Keratinocyte (primary cell): ENCODE data around the gene RAB3GAP2. TPM values are rescaled to one million over a fixed set of nuclear protein-coding genes. Genes with fewer than 3 reads are reported as not detected.
"Not testable (repeated sequence)": the region's sequence is repeated elsewhere in the genome, so short reads cannot be mapped to it uniquely, and the experiment has no call there.

Experiments
- DNase-seq: peaks from one replicate; pipeline ENCODE4 v3.0.0-alpha.2; 2011; ENCODE audit warnings: low read depth, missing footprints, low spot score
- FAIRE-seq: peaks from 2 replicates; lab custom pipeline; 2011; peaks lifted over from hg19 to GRCh38; lab: Jason Lieb, UNC
- H2AFZ ChIP-seq: 2 replicates; pipeline ENCODE4 v1.6.0; 2012; ENCODE audit warnings: low read length, control low read depth, inconsistent platforms; ENCODE audit not compliant: control insufficient read depth
- H3K27ac ChIP-seq: 2 replicates; pipeline ENCODE4 v1.5.1; 2011; ENCODE audit warnings: low read length; ENCODE audit not compliant: control insufficient read depth, insufficient read depth
- H3K27me3 ChIP-seq: 3 replicates; pipeline ENCODE4 v1.6.0; 2011; ENCODE audit warnings: low read length; ENCODE audit not compliant: control insufficient read depth, insufficient read depth; ENCODE audit errors: extremely low read depth
- H3K36me3 ChIP-seq, 2 experiments: 2 replicates in 1 of 2; 3 replicates in 1 of 2; pipeline ENCODE4 v1.5.1; 2011; ENCODE audit warnings: low read length in 2 of 2, mild to moderate bottlenecking in 1 of 2; ENCODE audit not compliant: control insufficient read depth in 2 of 2, insufficient read depth in 2 of 2; ENCODE audit errors: extremely low read depth in 1 of 2
- H3K4me1 ChIP-seq: 3 replicates; pipeline ENCODE4 v1.5.1; 2011; ENCODE audit warnings: low read length; ENCODE audit not compliant: control insufficient read depth, insufficient read depth; ENCODE audit errors: extremely low read depth
- H3K4me2 ChIP-seq: 3 replicates; pipeline ENCODE4 v1.6.0; 2011; ENCODE audit warnings: low read depth, low read length; ENCODE audit not compliant: control insufficient read depth, insufficient read depth; ENCODE audit errors: extremely low read depth
- H3K4me3 ChIP-seq, 3 experiments: fragments of 200-600 bp in 1 of 3; sonication (generic) in 1 of 3; 2 replicates in 2 of 3; 3 replicates in 1 of 3; pipeline ENCODE4 v1.5.1; 2011 to 2016; ENCODE audit warnings: low read length in 3 of 3, mild to moderate bottlenecking in 3 of 3, control low read depth in 2 of 3, inconsistent platforms in 1 of 3, low read depth in 1 of 3, mixed read lengths in 1 of 3, mixed run types in 1 of 3, moderate library complexity in 1 of 3; ENCODE audit not compliant: control insufficient read depth in 2 of 3, insufficient read depth in 2 of 3; ENCODE audit errors: extremely low read depth in 1 of 3
- H3K79me2 ChIP-seq: 2 replicates; pipeline ENCODE4 v1.6.0; 2012; ENCODE audit warnings: low read length; ENCODE audit not compliant: control insufficient read depth, insufficient read depth
- H3K9ac ChIP-seq: 3 replicates; pipeline ENCODE4 v1.6.0; 2011; ENCODE audit warnings: low read length; ENCODE audit not compliant: control insufficient read depth, insufficient read depth; ENCODE audit errors: extremely low read depth
- H3K9me1 ChIP-seq: 3 replicates; pipeline ENCODE4 v1.6.0; 2011; ENCODE audit warnings: low read length; ENCODE audit not compliant: control insufficient read depth, insufficient read depth; ENCODE audit errors: extremely low read depth
- H3K9me3 ChIP-seq: 2 replicates; pipeline ENCODE4 v1.5.1; 2012; ENCODE audit warnings: low read depth, low read length; ENCODE audit not compliant: control insufficient read depth
- H4K20me1 ChIP-seq: 3 replicates; pipeline ENCODE4 v1.6.0; 2011; ENCODE audit warnings: low read length; ENCODE audit not compliant: control insufficient read depth, insufficient read depth; ENCODE audit errors: extremely low read depth
- CTCF ChIP-seq, 3 experiments: IDR thresholded peaks in 1 of 3; conservative IDR thresholded peaks in 1 of 3; optimal IDR thresholded peaks in 1 of 3; 2 replicates in 2 of 3; 3 replicates in 1 of 3; pipeline versions ENCODE3 to v1.5.1; 2011; ENCODE audit warnings: low read length in 3 of 3, mild to moderate bottlenecking in 3 of 3, moderate library complexity in 2 of 3, control low read depth in 1 of 3, inconsistent platforms in 1 of 3; ENCODE audit not compliant: insufficient read depth in 2 of 3; ENCODE audit errors: extremely low read depth in 1 of 3
- EZH2 ChIP-seq: IDR thresholded peaks from one replicate; pipeline ENCODE4 v1.6.1; 2012; ENCODE audit warnings: inconsistent platforms, mild to moderate bottlenecking, low read length, moderate library complexity
- dilution Hi-C: fragments of 300-500 bp; cut with MboI; formaldehyde crosslinking; loops from one replicate; pipeline ENCODE4 v1.7.0; 2020; ENCODE audit warnings: low sequenced_read_pairs; ENCODE audit not compliant: extremely low pct_ligation_motif_present
- polyA plus RNA-seq, 5 experiments: library from polyadenylated mRNA; depleted of rRNA in 3 of 5; stranded (reverse) in 3 of 5; stranded (forward) in 1 of 5; unstranded in 1 of 5; fragments of >200 nt; gene quantifications; 1 replicate in 1 of 5; 2 replicates in 3 of 5; 3 replicates in 1 of 5; pipeline versions ENCODE4 v1.2.1 to v1.2.3, GENCODE V29; 2011 to 2012; ENCODE audit warnings: missing spikeins in 2 of 5, low read depth in 1 of 5, low replicate concordance in 1 of 5

Gene RAB3GAP2
- polyA plus RNA-seq, 1 donor (not counting 4 experiments of a cell fraction or from before 2014, with no cell fraction given) = 44.4 TPM

- TF ChIP-seq CTCF (optimal IDR thresholded peaks at IDR 0.05 in 1 of 3, IDR thresholded peaks at IDR 0.05 in 1 of 3, conservative IDR thresholded peaks at IDR 0.05 in 1 of 3; ENCODE audit: extremely low read depth in 1 of 3, insufficient read depth in 2 of 3, low read length in 3 of 3) (no peak), EZH2 (no peak)
- DNase-seq = no peak
- dilution Hi-C loops = no loop called here
These were observed 32.3 kb downstream of the RAB3GAP2 start for GRCh38 chr1:220239966-220240365.

GRCh38 chr1:220239213-220239612 lies 33.0 kb downstream of the RAB3GAP2 start:
- Histone ChIP-seq H2AFZ (no peak overlapping the region), H3K9ac (no peak overlapping the region), H3K4me2 (no peak overlapping the region), H3K27ac (no peak overlapping the region), H3K36me3 (no peaks in the 10 kb centered on the region), H3K9me1 (no peaks in the 10 kb centered on the region), H3K4me1 (no peaks in the 10 kb centered on the region), H3K4me3 (no peak overlapping the region), H3K79me2 (peaks cover 45% of the 10 kb centered on the region), H3K9me3 (no peaks in the 10 kb centered on the region), H4K20me1 (peaks cover 2% of the 10 kb centered on the region), H3K27me3 (no peaks in the 10 kb centered on the region)
- FAIRE-seq (no peak), DNase-seq (no peak)
- no peak for TF ChIP-seq EZH2
- no peak for TF ChIP-seq CTCF (optimal IDR thresholded peaks at IDR 0.05 in 1 of 3, IDR thresholded peaks at IDR 0.05 in 1 of 3, conservative IDR thresholded peaks at IDR 0.05 in 1 of 3; ENCODE audit: extremely low read depth in 1 of 3, insufficient read depth in 2 of 3, low read length in 3 of 3)
- dilution Hi-C loops = no loop called here

More at GRCh38 chr1:220239966-220240365, 32.3 kb downstream of the RAB3GAP2 start:
- no peak overlapping the region for H2AFZ ChIP-seq
- H4K20me1 ChIP-seq = peaks cover 2% of the 10 kb centered on the region
- peaks cover 42% of the 10 kb centered on the region for H3K79me2 ChIP-seq
- H3K4me2 ChIP-seq = no peak overlapping the region
- H3K4me1 ChIP-seq = no peaks in the 10 kb centered on the region
- H3K9me3 ChIP-seq = no peaks in the 10 kb centered on the region
- FAIRE-seq = no peak
- no peaks in the 10 kb centered on the region for H3K36me3 ChIP-seq
- H3K27me3 ChIP-seq = no peaks in the 10 kb centered on the region
- H3K9me1 ChIP-seq = no peaks in the 10 kb centered on the region
- H3K4me3 ChIP-seq = no peak overlapping the region
- H3K9ac ChIP-seq = no peak overlapping the region
- H3K27ac ChIP-seq = no peak overlapping the region

- H3K4me3 ChIP-seq, H3K27ac ChIP-seq, H3K9me1 ChIP-seq, H3K9me3 ChIP-seq, dilution Hi-C loops, H3K27me3 ChIP-seq, FAIRE-seq, H2AFZ ChIP-seq, H4K20me1 ChIP-seq, H3K9ac ChIP-seq, H3K4me2 ChIP-seq, H3K36me3 ChIP-seq, H3K4me1 ChIP-seq, DNase-seq: not testable (repeated sequence)
- peaks cover 24% of the 10 kb centered on the region for H3K79me2 ChIP-seq
These were observed 36.0 kb downstream of the RAB3GAP2 start for GRCh38 chr1:220236278-220236677.
